ENCODE measurements around the gene LHX3.

The LHX3 gene

DNA sequence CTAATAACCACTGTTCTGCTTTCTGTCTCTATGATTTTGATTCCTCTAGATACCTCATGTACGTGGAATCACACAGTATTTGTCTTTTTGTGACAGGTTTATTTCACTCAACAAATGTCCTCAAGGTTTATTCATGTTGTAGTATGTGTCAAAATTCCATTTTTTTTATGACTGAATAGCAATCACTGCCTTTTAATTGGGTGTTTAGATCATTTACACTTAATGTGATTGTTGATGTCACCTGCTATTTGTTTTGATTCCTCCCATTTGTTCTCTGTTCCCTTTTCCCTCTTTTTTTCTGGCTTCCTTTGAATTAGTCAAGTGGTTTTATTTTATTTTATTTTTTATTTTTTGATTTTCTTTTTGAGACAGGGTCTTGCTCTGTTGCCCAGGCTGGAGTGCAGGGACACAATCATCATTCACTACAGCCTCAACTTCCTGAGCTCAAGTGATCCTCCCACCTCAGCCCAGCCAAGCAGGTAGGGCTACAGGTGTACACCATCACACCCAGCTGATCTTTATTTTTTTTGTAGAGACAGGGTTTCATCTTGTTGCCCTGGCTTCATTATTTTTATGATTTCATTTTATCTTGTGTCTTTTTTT, 41.6 kb downstream of the LHX3 start:
- Histone ChIP-seq H3K27ac (replicated peaks) (no peak overlapping the region), H3K27me3 (ENCODE audit: insufficient read depth, poor library complexity, severe bottlenecking) (no peaks in the 10 kb centered on the region), H3K4me3 (replicated peaks; ENCODE audit: insufficient read depth, low read length) (no peak overlapping the region)
- DNase-seq (ENCODE audit: low read depth in 1 of 2, low spot score in 1 of 2): no peak
- TF ChIP-seq, protein P1, sequence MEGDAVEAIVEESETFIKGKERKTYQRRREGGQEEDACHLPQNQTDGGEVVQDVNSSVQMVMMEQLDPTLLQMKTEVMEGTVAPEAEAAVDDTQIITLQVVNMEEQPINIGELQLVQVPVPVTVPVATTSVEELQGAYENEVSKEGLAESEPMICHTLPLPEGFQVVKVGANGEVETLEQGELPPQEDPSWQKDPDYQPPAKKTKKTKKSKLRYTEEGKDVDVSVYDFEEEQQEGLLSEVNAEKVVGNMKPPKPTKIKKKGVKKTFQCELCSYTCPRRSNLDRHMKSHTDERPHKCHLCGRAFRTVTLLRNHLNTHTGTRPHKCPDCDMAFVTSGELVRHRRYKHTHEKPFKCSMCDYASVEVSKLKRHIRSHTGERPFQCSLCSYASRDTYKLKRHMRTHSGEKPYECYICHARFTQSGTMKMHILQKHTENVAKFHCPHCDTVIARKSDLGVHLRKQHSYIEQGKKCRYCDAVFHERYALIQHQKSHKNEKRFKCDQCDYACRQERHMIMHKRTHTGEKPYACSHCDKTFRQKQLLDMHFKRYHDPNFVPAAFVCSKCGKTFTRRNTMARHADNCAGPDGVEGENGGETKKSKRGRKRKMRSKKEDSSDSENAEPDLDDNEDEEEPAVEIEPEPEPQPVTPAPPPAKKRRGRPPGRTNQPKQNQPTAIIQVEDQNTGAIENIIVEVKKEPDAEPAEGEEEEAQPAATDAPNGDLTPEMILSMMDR (IDR thresholded peaks at IDR 0.05; ENCODE audit: insufficient read depth, low read length): no peak
- TF ChIP-seq SPI1 (IDR thresholded peaks at IDR 0.05; ENCODE audit: borderline replicate concordance, low read depth): no peak
- no peak for TF ChIP-seq GABPA (IDR thresholded peaks at IDR 0.05; ENCODE audit: low read depth)
- TF ChIP-seq, protein P2, sequence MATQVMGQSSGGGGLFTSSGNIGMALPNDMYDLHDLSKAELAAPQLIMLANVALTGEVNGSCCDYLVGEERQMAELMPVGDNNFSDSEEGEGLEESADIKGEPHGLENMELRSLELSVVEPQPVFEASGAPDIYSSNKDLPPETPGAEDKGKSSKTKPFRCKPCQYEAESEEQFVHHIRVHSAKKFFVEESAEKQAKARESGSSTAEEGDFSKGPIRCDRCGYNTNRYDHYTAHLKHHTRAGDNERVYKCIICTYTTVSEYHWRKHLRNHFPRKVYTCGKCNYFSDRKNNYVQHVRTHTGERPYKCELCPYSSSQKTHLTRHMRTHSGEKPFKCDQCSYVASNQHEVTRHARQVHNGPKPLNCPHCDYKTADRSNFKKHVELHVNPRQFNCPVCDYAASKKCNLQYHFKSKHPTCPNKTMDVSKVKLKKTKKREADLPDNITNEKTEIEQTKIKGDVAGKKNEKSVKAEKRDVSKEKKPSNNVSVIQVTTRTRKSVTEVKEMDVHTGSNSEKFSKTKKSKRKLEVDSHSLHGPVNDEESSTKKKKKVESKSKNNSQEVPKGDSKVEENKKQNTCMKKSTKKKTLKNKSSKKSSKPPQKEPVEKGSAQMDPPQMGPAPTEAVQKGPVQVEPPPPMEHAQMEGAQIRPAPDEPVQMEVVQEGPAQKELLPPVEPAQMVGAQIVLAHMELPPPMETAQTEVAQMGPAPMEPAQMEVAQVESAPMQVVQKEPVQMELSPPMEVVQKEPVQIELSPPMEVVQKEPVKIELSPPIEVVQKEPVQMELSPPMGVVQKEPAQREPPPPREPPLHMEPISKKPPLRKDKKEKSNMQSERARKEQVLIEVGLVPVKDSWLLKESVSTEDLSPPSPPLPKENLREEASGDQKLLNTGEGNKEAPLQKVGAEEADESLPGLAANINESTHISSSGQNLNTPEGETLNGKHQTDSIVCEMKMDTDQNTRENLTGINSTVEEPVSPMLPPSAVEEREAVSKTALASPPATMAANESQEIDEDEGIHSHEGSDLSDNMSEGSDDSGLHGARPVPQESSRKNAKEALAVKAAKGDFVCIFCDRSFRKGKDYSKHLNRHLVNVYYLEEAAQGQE (IDR thresholded peaks at IDR 0.05; ENCODE audit: insufficient replicate concordance, low read depth): no peak
- no peak for TF ChIP-seq POLR2AphosphoS5 (IDR thresholded peaks at IDR 0.05; ENCODE audit: low read depth)

DNA sequence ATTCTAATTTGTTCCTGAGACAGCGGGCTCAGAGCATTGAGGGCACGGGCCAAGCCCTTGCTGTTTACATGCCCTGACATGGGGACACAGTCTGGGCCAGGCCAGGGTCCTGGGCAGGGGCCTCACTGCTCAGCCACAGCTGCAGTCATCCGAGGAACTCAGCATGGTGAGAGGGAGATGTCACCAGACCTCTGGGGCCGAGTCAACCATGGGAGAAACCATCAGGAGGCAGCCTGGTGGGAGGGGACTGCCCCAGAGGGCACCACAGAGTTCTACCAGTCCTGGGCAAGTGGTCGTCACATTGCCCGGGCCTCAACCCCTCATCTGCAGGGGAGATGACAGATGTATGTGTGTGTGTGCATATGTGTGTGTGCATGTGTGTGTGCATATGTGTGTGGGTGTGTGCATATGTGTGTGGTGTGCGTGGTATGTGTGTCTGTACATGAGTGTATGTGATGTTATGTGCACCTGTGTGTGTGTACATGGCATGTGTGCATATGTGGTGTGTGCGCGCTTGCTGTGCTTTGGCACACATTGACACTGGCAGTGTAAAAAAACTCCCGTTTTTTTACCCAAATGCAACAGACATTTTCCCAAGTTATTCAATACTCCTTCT, 43.8 kb downstream of the LHX3 start:
- no peak for TF ChIP-seq SPI1 (IDR thresholded peaks at IDR 0.05; ENCODE audit: borderline replicate concordance, low read depth)
- no peak for TF ChIP-seq POLR2AphosphoS5 (IDR thresholded peaks at IDR 0.05; ENCODE audit: low read depth)
- TF ChIP-seq, protein P2 (IDR thresholded peaks at IDR 0.05; ENCODE audit: insufficient replicate concordance, low read depth): no peak
- TF ChIP-seq, protein P1 (IDR thresholded peaks at IDR 0.05; ENCODE audit: insufficient read depth, low read length): no peak
- TF ChIP-seq GABPA (IDR thresholded peaks at IDR 0.05; ENCODE audit: low read depth): no peak
- H3K4me3 ChIP-seq (replicated peaks; ENCODE audit: insufficient read depth, low read length): no peak overlapping the region
- no peak for DNase-seq (ENCODE audit: low read depth in 1 of 2, low spot score in 1 of 2)
- no peak overlapping the region for H3K27ac ChIP-seq (replicated peaks)
- H3K27me3 ChIP-seq (ENCODE audit: insufficient read depth, poor library complexity, severe bottlenecking): no peaks in the 10 kb centered on the region

DNA sequence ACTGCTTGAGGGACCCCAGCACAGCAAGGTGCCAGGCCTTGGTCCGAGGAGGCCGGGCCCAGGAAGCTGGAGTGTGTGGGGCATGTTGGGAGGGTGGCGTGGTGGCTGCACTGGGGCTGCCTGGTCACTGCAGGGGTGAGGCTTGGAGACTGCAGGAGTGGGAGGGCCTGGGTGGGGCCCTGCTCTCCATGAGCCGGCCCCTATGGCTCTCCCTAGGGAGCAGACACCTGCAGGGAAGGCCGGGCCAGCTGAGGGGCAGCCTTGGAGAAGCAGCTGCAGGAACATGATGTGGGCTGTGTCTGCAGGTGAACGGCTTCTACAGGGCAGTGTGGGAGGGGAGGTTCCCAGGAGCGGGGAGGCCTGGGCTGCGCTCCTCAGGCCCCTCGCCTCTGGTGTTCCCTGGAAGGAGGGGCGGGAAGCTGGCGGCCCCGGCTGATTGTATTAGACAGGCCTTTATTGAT, 44.5 kb downstream of the LHX3 start:
- H3K27me3 ChIP-seq (ENCODE audit: insufficient read depth, poor library complexity, severe bottlenecking): no peaks in the 10 kb centered on the region
- H3K27ac ChIP-seq (replicated peaks): no peak overlapping the region

More for the DNA sequence above, 44.5 kb downstream of the LHX3 start:
- DNase-seq (ENCODE audit: low read depth in 1 of 2, low spot score in 1 of 2): no peak
- no peak overlapping the region for H3K4me3 ChIP-seq (replicated peaks; ENCODE audit: insufficient read depth, low read length)
- TF ChIP-seq, protein P1 (IDR thresholded peaks at IDR 0.05; ENCODE audit: insufficient read depth, low read length): no peak
- no peak for TF ChIP-seq GABPA (IDR thresholded peaks at IDR 0.05; ENCODE audit: low read depth)
- TF ChIP-seq, protein P2 (IDR thresholded peaks at IDR 0.05; ENCODE audit: insufficient replicate concordance, low read depth): no peak
- TF ChIP-seq SPI1 (IDR thresholded peaks at IDR 0.05; ENCODE audit: borderline replicate concordance, low read depth): no peak
- TF ChIP-seq POLR2AphosphoS5 (IDR thresholded peaks at IDR 0.05; ENCODE audit: low read depth): no peak
